Measurements from ENCODE around the gene FXYD2.
"Not testable (repeated sequence)": the region's sequence is repeated elsewhere in the genome, so short reads cannot be mapped to it uniquely, and the experiment has no call there.

Gene FXYD2

GRCh38 chr11:117824571-117825537 is at the start of gene FXYD2:
TSS of gene FXYD2 (minus strand) at chr11:117824744. CDS start at chr11:117824678, 66 bp downstream.
- DNase-seq (ENCODE audit: low read depth), result no peak

- DNase-seq (ENCODE audit: low read depth), result no peak
Observed at GRCh38 chr11:117873828-117874125, 49.2 kb upstream of the FXYD2 start.

- DNase-seq (ENCODE audit: low read depth), result no peak
Observed at GRCh38 chr11:117872975-117873827, 48.7 kb upstream of the FXYD2 start.

GRCh38 chr11:117872420-117872961 is 47.9 kb upstream of the FXYD2 start:
- no peak for DNase-seq (ENCODE audit: low read depth)

- DNase-seq (ENCODE audit: low read depth), result no peak
Observed at GRCh38 chr11:117871784-117872183, 47.2 kb upstream of the FXYD2 start.

GRCh38 chr11:117871160-117871559 is 46.6 kb upstream of the FXYD2 start:
- no peak for DNase-seq (ENCODE audit: low read depth)

GRCh38 chr11:117870103-117870952 is 45.8 kb upstream of the FXYD2 start:
- no peak for DNase-seq (ENCODE audit: low read depth)

GRCh38 chr11:117869604-117870003 is 45.1 kb upstream of the FXYD2 start:
- DNase-seq (ENCODE audit: low read depth), result no peak

GRCh38 chr11:117868815-117869561 is 44.4 kb upstream of the FXYD2 start:
- no peak for DNase-seq (ENCODE audit: low read depth)

GRCh38 chr11:117868088-117868487 is 43.5 kb upstream of the FXYD2 start:
- DNase-seq (ENCODE audit: low read depth), result no peak

GRCh38 chr11:117866526-117866925 is 42.0 kb upstream of the FXYD2 start:
- DNase-seq (ENCODE audit: low read depth), result no peak

- DNase-seq (ENCODE audit: low read depth), result not testable (repeated sequence)
Observed at GRCh38 chr11:117865546-117865945, 41.0 kb upstream of the FXYD2 start.

GRCh38 chr11:117863383-117863782 is 38.8 kb upstream of the FXYD2 start:
- no peak for DNase-seq (ENCODE audit: low read depth)

- no peak for DNase-seq (ENCODE audit: low read depth)
Observed at GRCh38 chr11:117862753-117863152, 38.2 kb upstream of the FXYD2 start.

- no peak for DNase-seq (ENCODE audit: low read depth)
Observed at GRCh38 chr11:117862019-117862725, 37.6 kb upstream of the FXYD2 start.

- DNase-seq (ENCODE audit: low read depth), result no peak
Observed at GRCh38 chr11:117861151-117862018, 36.8 kb upstream of the FXYD2 start.

- DNase-seq (ENCODE audit: low read depth), result no peak
Observed at GRCh38 chr11:117860139-117860538, 35.6 kb upstream of the FXYD2 start.

GRCh38 chr11:117859488-117860112 is 35.1 kb upstream of the FXYD2 start:
- DNase-seq (ENCODE audit: low read depth), result no peak

GRCh38 chr11:117859061-117859460 is 34.5 kb upstream of the FXYD2 start:
- DNase-seq (ENCODE audit: low read depth), result no peak

Measured in GM04503 (cell line).